Natural killer cell (primary cell): ENCODE data around the gene ARHGAP26. TPM values are rescaled to one million over a fixed set of nuclear protein-coding genes. Genes with fewer than 3 reads are reported as not detected.

ENCODE experiments used
- ATAC-seq, 3 donors: fragments of 150-1000 bp in 2 of 3; fragments of 200-7000 bp in 1 of 3; cut with Tn5 transposase; 1 replicate in 1 of 3; 2 replicates in 2 of 3; pipeline ENCODE4 v1.10.0; 2021; ENCODE audit warnings: mild to moderate bottlenecking in 2 of 3, moderate library complexity in 2 of 3
- DNase-seq, 2 donors: peaks; one replicate each; pipeline versions ENCODE4 v3.0.0 to v3.0.0-alpha.2; 2013 to 2021; ENCODE audit warnings: mixed read lengths in 1 of 2
- H3K27ac ChIP-seq: one replicate; pipeline ENCODE4 v1.5.1; 2013; ENCODE audit warnings: mild to moderate bottlenecking, low read length
- H3K27me3 ChIP-seq: one replicate; pipeline ENCODE4 v1.6.1; 2013; ENCODE audit warnings: low read length; ENCODE audit not compliant: control insufficient read depth, insufficient read depth
- H3K36me3 ChIP-seq: one replicate; pipeline ENCODE4 v1.6.1; 2013; ENCODE audit warnings: low read length; ENCODE audit not compliant: control insufficient read depth, insufficient read depth
- H3K4me1 ChIP-seq: one replicate; pipeline ENCODE4 v1.6.1; 2013; ENCODE audit warnings: low read length; ENCODE audit not compliant: control insufficient read depth, insufficient read depth
- H3K4me3 ChIP-seq: one replicate; pipeline ENCODE4 v1.5.1; 2013; ENCODE audit warnings: low read length
- H3K9me3 ChIP-seq: one replicate; pipeline ENCODE4 v1.6.1; 2013; ENCODE audit warnings: low read length; ENCODE audit not compliant: control insufficient read depth, insufficient read depth
- H3K27ac Mint-ChIP-seq, 2 donors: one replicate each; pipeline ENCODE4 v1.8.0; 2022; ENCODE audit warnings: mild to moderate bottlenecking in 2 of 2, mixed read lengths in 2 of 2, moderate library complexity in 1 of 2
- H3K27me3 Mint-ChIP-seq, 2 donors: one replicate each; pipeline ENCODE4 v1.8.0; 2022; ENCODE audit warnings: low read depth in 2 of 2, mixed read lengths in 2 of 2
- H3K36me3 Mint-ChIP-seq: one replicate; pipeline ENCODE4 v1.8.0; 2022; ENCODE audit warnings: mixed read lengths
- H3K4me1 Mint-ChIP-seq, 2 donors: one replicate each; pipeline ENCODE4 v1.8.0; 2022; ENCODE audit warnings: mixed read lengths in 2 of 2
- H3K4me3 Mint-ChIP-seq: one replicate; pipeline ENCODE4 v1.8.0; 2022; ENCODE audit warnings: mild to moderate bottlenecking, moderate library complexity, mixed read lengths
- H3K9me3 Mint-ChIP-seq, 2 donors: one replicate each; pipeline ENCODE4 v1.8.0; 2022; ENCODE audit warnings: mixed read lengths in 2 of 2
- CTCF ChIP-seq: fragments of 200-600 bp; IDR thresholded peaks from one replicate; pipeline ENCODE4 v1.8.0; 2022; ENCODE audit warnings: antibody characterized with exemption
- WGBS: methylation state at CpG from one replicate; pipeline ENCODE4 v1.1.7; 2013; ENCODE audit warnings: missing lambda C conversion rate; ENCODE audit not compliant: insufficient coverage; 5-methylcytosine and 5-hydroxymethylcytosine counted together
- intact Hi-C: fragments of 100-400 bp; cut with micrococcal nuclease; formaldehyde crosslinking; loops from one replicate; pipeline ENCODE4 v1.14.2; 2022
- total RNA-seq, 4 donors: library from RNA; stranded (reverse); fragments of 120-200 nt in 1 of 4; gene quantifications; one replicate each; pipeline versions ENCODE4 v1.2.3 to v1.2.4, GENCODE V29; 2013 to 2022

The ARHGAP26 gene
- total RNA-seq, 3 donors from 2014 or later (not counting 1 experiment from before 2014, with no cell fraction given), result 153 to 159 (median 158) TPM

DNA sequence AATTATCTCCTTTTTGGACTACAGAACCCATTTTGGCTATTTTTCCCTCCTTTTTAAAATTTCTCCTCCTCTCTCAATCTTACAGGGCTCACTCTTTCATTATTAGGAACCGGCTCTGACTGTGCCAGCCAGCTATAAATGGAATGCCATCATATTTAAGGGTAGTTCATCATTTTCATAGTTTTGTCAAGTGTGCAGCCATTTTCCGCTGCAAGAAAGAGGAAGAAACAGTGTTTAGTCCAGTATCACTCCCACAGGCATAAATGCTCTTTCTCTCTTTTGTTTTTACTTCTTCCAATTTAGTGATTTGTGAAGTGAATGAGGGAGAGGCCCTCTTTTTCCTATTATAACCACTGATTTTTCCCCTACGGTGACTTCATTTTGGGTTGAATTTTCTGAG is 343.3 kb downstream of the ARHGAP26 start:
- Histone ChIP-seq H3K4me1 (peaks cover 3% of the 10 kb centered on the region), H3K27me3 (no peaks in the 10 kb centered on the region), H3K36me3 (peaks cover 4% of the 10 kb centered on the region), H3K27ac (no peak overlapping the region), H3K9me3 (no peaks in the 10 kb centered on the region), H3K4me3 (no peak overlapping the region)
- no peak overlapping the region for H3K4me3 Mint-ChIP-seq
- H3K27me3 Mint-ChIP-seq, result no peaks in the 10 kb centered on the region
- WGBS, result 43% methylated on average over 1 of the region's 3 CpGs
- H3K4me1 Mint-ChIP-seq, result peaks cover 27 to 69% of the 10 kb centered on the region in 2 donors
- H3K36me3 Mint-ChIP-seq, result no peaks in the 10 kb centered on the region
- ATAC-seq (no peak), DNase-seq (no peak)
- H3K9me3 Mint-ChIP-seq, result no peaks in the 10 kb centered on the region
- TF ChIP-seq CTCF, result no peak
- H3K27ac Mint-ChIP-seq, result no peak overlapping the region
- intact Hi-C loops, result no loop called here

DNA sequence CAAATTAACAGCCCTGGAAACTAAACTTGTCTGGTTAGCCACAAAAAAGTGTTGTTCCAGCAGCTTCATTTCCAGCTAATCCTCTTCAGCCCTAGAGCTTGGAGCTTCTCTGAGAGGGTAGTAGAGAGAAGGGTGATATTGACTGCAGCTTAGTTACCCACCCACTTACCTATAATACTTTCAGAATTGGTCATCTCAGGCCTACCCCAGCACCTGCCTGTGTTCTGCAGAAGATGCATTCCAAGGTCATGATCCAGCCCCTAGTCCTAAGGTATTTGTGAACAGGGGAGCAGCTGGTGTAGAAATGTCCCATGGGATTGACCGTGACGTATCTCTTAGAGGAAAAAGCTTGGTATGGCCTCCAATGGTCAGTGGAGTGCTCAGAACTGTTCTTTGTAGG is 344.3 kb downstream of the ARHGAP26 start:
- Mint-ChIP-seq H3K27me3 (no peaks in the 10 kb centered on the region), H3K27ac (no peak overlapping the region), H3K4me1 (peaks cover 35 to 69% of the 10 kb centered on the region in 2 donors), H3K36me3 (no peaks in the 10 kb centered on the region), H3K9me3 (no peaks in the 10 kb centered on the region), H3K4me3 (no peak overlapping the region)
- intact Hi-C loops, result no loop called here
- Histone ChIP-seq H3K9me3 (no peaks in the 10 kb centered on the region), H3K4me1 (peaks cover 7% of the 10 kb centered on the region), H3K36me3 (peaks cover 4% of the 10 kb centered on the region), H3K27me3 (no peaks in the 10 kb centered on the region), H3K27ac (no peak overlapping the region), H3K4me3 (no peak overlapping the region)
- 46% methylated on average over 2 of the region's 2 CpGs for WGBS
- no peak for TF ChIP-seq CTCF
- ATAC-seq, result no peak
- DNase-seq, result no peak

DNA sequence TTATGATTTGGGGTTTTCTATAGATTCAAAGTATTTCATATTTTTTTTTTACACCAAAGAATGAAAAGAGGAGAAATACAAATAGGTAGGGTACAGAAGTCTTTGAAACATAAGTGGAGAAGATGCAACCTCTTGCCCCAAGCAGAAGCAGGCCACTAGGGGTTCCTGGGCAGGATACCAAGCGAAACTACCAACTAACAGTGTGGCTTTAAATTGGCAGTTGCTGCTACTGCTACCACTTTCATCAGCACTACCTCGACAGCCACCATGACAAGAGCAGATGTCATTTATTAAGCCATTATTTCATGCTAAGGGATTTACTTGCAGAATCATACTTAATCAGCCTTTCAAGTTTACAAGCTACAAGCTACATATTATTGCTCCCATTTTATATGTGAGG is 345.2 kb downstream of the ARHGAP26 start:
- Histone ChIP-seq H3K36me3 (peaks cover 4% of the 10 kb centered on the region), H3K4me1 (peaks cover 7% of the 10 kb centered on the region), H3K4me3 (no peak overlapping the region), H3K27ac (no peak overlapping the region), H3K9me3 (no peaks in the 10 kb centered on the region), H3K27me3 (no peaks in the 10 kb centered on the region)
- no peak overlapping the region for H3K4me3 Mint-ChIP-seq
- TF ChIP-seq CTCF, result no peak
- peak overlapping the region in 1 of 2 donors; percentile 47 for H3K27ac Mint-ChIP-seq
- 85% methylated on average over 2 of the region's 2 CpGs for WGBS
- intact Hi-C loops, result no loop called here
- peaks cover 36 to 67% of the 10 kb centered on the region in 2 donors for H3K4me1 Mint-ChIP-seq
- H3K9me3 Mint-ChIP-seq, result no peaks in the 10 kb centered on the region
- DNase-seq (no peak), ATAC-seq (no peak)
- H3K36me3 Mint-ChIP-seq, result no peaks in the 10 kb centered on the region
- H3K27me3 Mint-ChIP-seq, result no peaks in the 10 kb centered on the region

- Histone ChIP-seq H3K4me3 (no peak overlapping the region), H3K9me3 (no peaks in the 10 kb centered on the region), H3K27me3 (no peaks in the 10 kb centered on the region), H3K4me1 (peaks cover 11% of the 10 kb centered on the region), H3K27ac (no peak overlapping the region), H3K36me3 (peaks cover 6% of the 10 kb centered on the region)
- Mint-ChIP-seq H3K27me3 (no peaks in the 10 kb centered on the region), H3K36me3 (peaks cover 5% of the 10 kb centered on the region), H3K4me1 (peaks cover 43 to 70% of the 10 kb centered on the region in 2 donors), H3K27ac (no peak overlapping the region), H3K9me3 (no peaks in the 10 kb centered on the region), H3K4me3 (no peak overlapping the region)
- ATAC-seq (no peak), DNase-seq (no peak)
- no peak for TF ChIP-seq CTCF
- 100% methylated on average over 4 of the region's 4 CpGs for WGBS
- intact Hi-C loops, result no loop called here
Measured at GRCh38 chr5:143116814-143117213, 346.6 kb downstream of the ARHGAP26 start.
